Nephron progenitor cell (in vitro differentiated cells): Measurements from ENCODE around the gene ABL2.

ENCODE experiments used
- DNase-seq: peaks from one replicate; pipeline ENCODE4 v3.0.0; 2021
- H3K27ac Mint-ChIP-seq: 2 replicates; pipeline ENCODE4 v1.8.0; 2021; ENCODE audit warnings: mild to moderate bottlenecking, moderate library complexity, mixed read lengths
- H3K27me3 Mint-ChIP-seq: 2 replicates; pipeline ENCODE4 v1.8.0; 2021; ENCODE audit warnings: mild to moderate bottlenecking, low read depth, mixed read lengths; ENCODE audit not compliant: poor library complexity
- H3K36me3 Mint-ChIP-seq: 2 replicates; pipeline ENCODE4 v1.8.0; 2021; ENCODE audit warnings: low read depth, mixed read lengths
- H3K4me1 Mint-ChIP-seq: 2 replicates; pipeline ENCODE4 v1.8.0; 2021; ENCODE audit warnings: mixed read lengths
- H3K4me3 Mint-ChIP-seq: 2 replicates; pipeline ENCODE4 v1.8.0; 2021; ENCODE audit warnings: mild to moderate bottlenecking, moderate library complexity, mixed read lengths
- H3K9me3 Mint-ChIP-seq: 2 replicates; pipeline ENCODE4 v1.8.0; 2021; ENCODE audit warnings: mild to moderate bottlenecking, moderate library complexity, mixed read lengths
- TF ChIP-seq, protein P1 (sequence below): fragments of 200-600 bp; sonication (generic); IDR thresholded peaks from 2 replicates; pipeline ENCODE4 v1.5.0; 2021; ENCODE audit warnings: antibody characterized with exemption

The ABL2 gene

DNA sequence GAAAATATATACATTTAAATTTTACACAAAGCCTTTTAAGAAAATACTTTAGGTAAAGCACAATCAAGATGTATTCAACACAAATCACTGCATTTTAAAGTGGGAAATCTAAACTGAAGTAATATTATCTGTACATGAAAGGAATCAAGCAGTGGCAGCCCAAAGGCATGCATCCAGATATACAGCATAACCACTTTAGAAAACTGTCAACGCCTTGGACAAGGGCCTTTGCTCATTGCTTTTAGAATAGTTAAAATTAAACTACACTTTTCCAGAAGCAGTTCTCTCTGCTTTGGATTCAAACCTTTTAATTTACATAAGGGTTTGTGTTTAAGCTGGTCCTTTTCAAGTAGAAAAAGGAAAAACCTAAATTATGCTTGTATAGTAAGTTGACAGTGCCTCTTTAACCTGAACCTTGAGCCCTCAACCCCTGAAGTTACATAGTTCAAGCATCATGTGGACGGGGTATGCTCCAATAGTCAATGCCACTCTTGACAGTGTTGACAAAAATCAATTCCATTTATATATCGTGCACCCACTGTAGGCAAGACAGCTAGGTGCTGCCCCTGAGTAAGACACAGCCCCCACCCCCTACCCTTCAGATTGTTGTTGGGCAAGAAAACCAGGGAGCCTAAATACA, 124.7 kb downstream of the ABL2 start:
- peaks cover 41% of the 10 kb centered on the region for H3K36me3 Mint-ChIP-seq
- H3K4me1 Mint-ChIP-seq = no peaks in the 10 kb centered on the region
- no peaks in the 10 kb centered on the region for H3K27me3 Mint-ChIP-seq
- H3K27ac Mint-ChIP-seq = no peak overlapping the region
- TF ChIP-seq, protein P1, sequence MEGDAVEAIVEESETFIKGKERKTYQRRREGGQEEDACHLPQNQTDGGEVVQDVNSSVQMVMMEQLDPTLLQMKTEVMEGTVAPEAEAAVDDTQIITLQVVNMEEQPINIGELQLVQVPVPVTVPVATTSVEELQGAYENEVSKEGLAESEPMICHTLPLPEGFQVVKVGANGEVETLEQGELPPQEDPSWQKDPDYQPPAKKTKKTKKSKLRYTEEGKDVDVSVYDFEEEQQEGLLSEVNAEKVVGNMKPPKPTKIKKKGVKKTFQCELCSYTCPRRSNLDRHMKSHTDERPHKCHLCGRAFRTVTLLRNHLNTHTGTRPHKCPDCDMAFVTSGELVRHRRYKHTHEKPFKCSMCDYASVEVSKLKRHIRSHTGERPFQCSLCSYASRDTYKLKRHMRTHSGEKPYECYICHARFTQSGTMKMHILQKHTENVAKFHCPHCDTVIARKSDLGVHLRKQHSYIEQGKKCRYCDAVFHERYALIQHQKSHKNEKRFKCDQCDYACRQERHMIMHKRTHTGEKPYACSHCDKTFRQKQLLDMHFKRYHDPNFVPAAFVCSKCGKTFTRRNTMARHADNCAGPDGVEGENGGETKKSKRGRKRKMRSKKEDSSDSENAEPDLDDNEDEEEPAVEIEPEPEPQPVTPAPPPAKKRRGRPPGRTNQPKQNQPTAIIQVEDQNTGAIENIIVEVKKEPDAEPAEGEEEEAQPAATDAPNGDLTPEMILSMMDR = no peak
- H3K9me3 Mint-ChIP-seq = no peaks in the 10 kb centered on the region
- no peak overlapping the region for H3K4me3 Mint-ChIP-seq
- DNase-seq = no peak

DNA sequence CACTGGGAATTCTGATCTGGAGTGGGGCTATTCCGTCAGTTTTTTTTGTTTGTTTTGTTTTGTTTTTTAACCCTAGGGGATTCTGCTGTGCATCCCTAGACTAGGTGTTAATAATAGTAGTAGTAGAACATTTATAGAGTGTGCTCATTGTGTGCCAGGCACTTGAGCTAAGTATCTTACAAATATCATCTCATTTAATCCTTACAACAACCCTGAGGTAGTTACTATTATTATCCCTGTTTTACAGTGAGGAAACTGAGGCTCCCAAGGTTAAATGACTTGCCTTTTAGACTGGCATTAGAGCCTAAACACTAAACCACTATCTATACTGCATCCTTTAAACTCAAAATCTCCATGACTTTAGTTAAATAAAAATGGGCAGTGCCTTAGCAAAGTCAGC, 125.5 kb downstream of the ABL2 start:
- Mint-ChIP-seq H3K36me3 (peaks cover 42% of the 10 kb centered on the region), H3K4me1 (no peaks in the 10 kb centered on the region), H3K9me3 (no peaks in the 10 kb centered on the region), H3K4me3 (no peak overlapping the region), H3K27ac (no peak overlapping the region), H3K27me3 (no peaks in the 10 kb centered on the region)
- DNase-seq = no peak
- TF ChIP-seq, protein P1 = no peak

DNA sequence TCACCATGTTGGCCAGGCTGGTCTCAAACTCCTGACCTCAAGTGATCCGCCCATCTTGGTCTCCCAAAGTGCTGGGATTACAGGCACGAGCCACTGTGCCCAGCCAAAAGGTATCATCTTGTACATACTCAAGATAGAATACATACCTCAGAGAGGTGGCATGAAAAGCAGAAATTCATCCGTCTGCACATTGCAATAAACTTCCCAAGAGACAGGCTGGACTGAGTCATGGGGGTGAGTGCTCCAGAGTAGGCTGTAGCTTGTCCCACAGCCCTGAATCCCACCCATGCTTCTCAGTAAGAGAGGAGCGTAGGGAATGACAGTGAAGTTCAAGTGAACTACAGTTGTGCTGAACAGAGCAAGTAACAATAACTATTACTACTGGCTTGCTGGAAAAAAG, 127.9 kb downstream of the ABL2 start:
- Mint-ChIP-seq H3K4me3 (no peak overlapping the region), H3K27ac (no peak overlapping the region), H3K36me3 (peaks cover 52% of the 10 kb centered on the region), H3K4me1 (no peaks in the 10 kb centered on the region), H3K27me3 (no peaks in the 10 kb centered on the region), H3K9me3 (no peaks in the 10 kb centered on the region)
- no peak for DNase-seq
- TF ChIP-seq, protein P1 = no peak

DNA sequence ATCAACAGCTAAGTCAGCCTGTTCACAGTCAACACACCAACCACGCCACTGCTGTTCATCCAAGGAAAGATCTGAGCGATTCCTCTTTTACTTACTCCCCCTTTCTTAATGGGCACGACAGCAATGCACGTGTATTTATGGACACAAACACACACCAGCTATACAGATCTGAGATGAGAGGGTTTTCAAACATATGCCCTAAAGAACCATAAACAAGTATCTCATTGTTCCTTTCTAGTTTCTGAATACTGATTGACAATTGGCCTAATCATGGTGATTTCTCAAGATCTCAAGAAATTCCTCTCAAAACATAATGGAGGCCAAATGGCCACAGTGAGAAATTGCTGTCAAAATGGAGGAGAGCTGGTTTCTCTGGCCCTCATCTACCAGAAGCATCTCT, 129.6 kb downstream of the ABL2 start:
- Mint-ChIP-seq H3K36me3 (peaks cover 64% of the 10 kb centered on the region), H3K4me3 (no peak overlapping the region), H3K4me1 (no peaks in the 10 kb centered on the region), H3K9me3 (no peaks in the 10 kb centered on the region), H3K27ac (no peak overlapping the region), H3K27me3 (no peaks in the 10 kb centered on the region)
- DNase-seq = no peak
- TF ChIP-seq, protein P1 = no peak

DNA sequence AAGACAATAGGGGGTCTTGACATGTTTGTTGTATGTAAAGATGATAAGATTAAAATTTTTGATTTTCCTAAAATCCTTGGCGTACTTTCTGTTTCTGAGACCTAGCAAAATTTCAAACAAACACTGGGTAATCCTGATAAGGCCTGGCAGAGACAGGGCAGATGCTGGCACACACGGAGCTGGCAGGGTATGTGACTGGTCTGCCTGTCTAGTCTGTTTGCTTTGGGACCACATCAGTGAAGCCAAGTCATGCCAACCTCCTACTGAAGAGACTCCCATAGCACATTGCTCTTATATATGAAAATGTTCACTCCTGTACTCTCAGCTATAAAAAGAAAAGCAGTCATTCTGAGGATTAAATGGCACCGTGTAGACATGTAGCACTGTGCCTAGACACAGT, 133.6 kb downstream of the ABL2 start:
- H3K27ac Mint-ChIP-seq = peak overlapping the region; percentile 57
- TF ChIP-seq, protein P1 = no peak

DNA sequence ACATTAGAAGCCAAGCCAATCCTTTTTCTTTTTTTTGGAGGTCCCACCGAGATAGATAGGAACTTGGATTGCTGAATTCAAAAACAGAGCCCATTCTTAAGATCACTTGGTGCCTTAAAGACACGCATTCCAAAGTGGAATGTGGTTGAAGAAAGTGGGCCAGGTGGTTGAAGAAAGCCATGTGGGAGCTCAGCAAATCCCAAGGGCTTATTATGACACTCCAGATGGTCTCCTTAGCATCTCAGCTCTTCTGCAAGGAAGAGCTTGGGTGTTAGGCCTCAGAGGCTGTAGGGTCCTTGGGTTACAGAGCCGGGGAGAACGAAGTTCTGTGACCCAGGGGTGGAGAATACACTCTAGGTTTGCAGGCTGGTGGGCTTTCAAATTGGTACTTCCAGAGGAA, 134.1 kb downstream of the ABL2 start:
- peaks cover 72% of the 10 kb centered on the region for H3K36me3 Mint-ChIP-seq

More for the DNA sequence above, 133.6 kb downstream of the ABL2 start:
- Mint-ChIP-seq H3K36me3 (peaks cover 76% of the 10 kb centered on the region), H3K9me3 (no peaks in the 10 kb centered on the region), H3K4me1 (peaks cover 12% of the 10 kb centered on the region), H3K27me3 (no peaks in the 10 kb centered on the region), H3K4me3 (no peak overlapping the region)
- no peak for DNase-seq

More for the DNA sequence above, 134.1 kb downstream of the ABL2 start:
- no peak for DNase-seq
- Mint-ChIP-seq H3K27ac (no peak overlapping the region), H3K4me1 (peaks cover 18% of the 10 kb centered on the region), H3K9me3 (no peaks in the 10 kb centered on the region), H3K27me3 (no peaks in the 10 kb centered on the region), H3K4me3 (no peak overlapping the region)
- TF ChIP-seq, protein P1 = no peak
